Kidney (tissue), 14 donors: ENCODE measurements around the gene EHD4. TPM values are rescaled to one million over a fixed set of nuclear protein-coding genes. Genes with fewer than 3 reads are reported as not detected.

ENCODE experiments used
- DNase-seq, 5 donors: peaks; one replicate each; pipeline ENCODE4 v3.0.0-alpha.2; 2013 to 2020
- FAIRE-seq: peaks from 2 replicates; lab custom pipeline; 2012; peaks lifted over from hg19 to GRCh38; lab: Jason Lieb, UNC
- H3K27ac ChIP-seq, 2 donors: one replicate each; pipeline ENCODE4 v1.7.0; 2013; ENCODE audit warnings: low read depth in 2 of 2, low read length in 2 of 2, inconsistent platforms in 1 of 2
- H3K27me3 ChIP-seq: one replicate; pipeline ENCODE4 v1.7.1; 2013; ENCODE audit warnings: low read length, inconsistent platforms; ENCODE audit not compliant: control insufficient read depth, insufficient read depth
- H3K36me3 ChIP-seq, 3 donors: one replicate each; pipeline versions ENCODE4 v1.7.0 to v1.7.1; 2013; ENCODE audit warnings: low read length in 3 of 3, control low read depth in 1 of 3, inconsistent platforms in 1 of 3; ENCODE audit not compliant: insufficient read depth in 3 of 3, control insufficient read depth in 2 of 3
- H3K4me1 ChIP-seq, 3 donors: one replicate each; pipeline versions ENCODE4 v1.7.0 to v1.7.1; 2013; ENCODE audit warnings: low read length in 3 of 3, inconsistent platforms in 1 of 3, low read depth in 1 of 3; ENCODE audit not compliant: control insufficient read depth in 2 of 3, insufficient read depth in 2 of 3
- H3K4me3 ChIP-seq, 3 donors: one replicate each; pipeline versions ENCODE4 v1.7.0 to v1.8.1; 2013; ENCODE audit warnings: low read length in 3 of 3, control low read depth in 1 of 3, inconsistent platforms in 1 of 3
- H3K9ac ChIP-seq, 3 donors: one replicate each; pipeline versions ENCODE4 v1.7.0 to v1.7.1; 2013; ENCODE audit warnings: low read length in 3 of 3, control low read depth in 1 of 3, inconsistent platforms in 1 of 3
- H3K9me3 ChIP-seq, 3 donors: one replicate each; pipeline versions ENCODE4 v1.7.0 to v1.7.1; 2013; ENCODE audit warnings: low read length in 3 of 3, control low read depth in 1 of 3, inconsistent platforms in 1 of 3; ENCODE audit not compliant: control insufficient read depth in 2 of 3, insufficient read depth in 1 of 3
- intact Hi-C: fragments of 100-400 bp; cut with DNase I; formaldehyde crosslinking; loops from one replicate; pipeline ENCODE4 v1.11.1; 2022
- polyA plus RNA-seq: library from polyadenylated mRNA; stranded (reverse); fragments of 350-450 nt; fragmentation: Illumina TruSeq; extraction: RNeasy Lipid Tissue Mini Kit (QIAGEN cat#74804); gene quantifications from one replicate; pipeline ENCODE4 v1.2.3, GENCODE V29; 2014; ENCODE audit warnings: low read depth, low replicate concordance; ENCODE audit not compliant: insufficient read depth
- total RNA-seq: library from RNA; stranded (reverse); fragmentation: NEBNext Ultra II Directional; extraction: Animal tissue kit (Norgen Biotek cat#: 25700); gene quantifications from one replicate; pipeline ENCODE4 v1.2.1, GENCODE V29; 2021
- TF ChIP-seq, protein P1 (sequence below): IDR thresholded peaks from 3 replicates; pipeline ENCODE4 v1.5.1; 2012; ENCODE audit warnings: mild to moderate bottlenecking, moderate library complexity, borderline replicate concordance; ENCODE audit not compliant: insufficient read depth; ENCODE audit errors: extremely low read depth
- donor health status: control.
- donor health status: control.
- donor health status: control.
- donor health status: control.
- donor health status: control.
- donor health status: DM: yes; HTN: yes; CAD: no.
- donor health status: Normal renal cell carcinoma (clear cell type).

The EHD4 gene
- total and polyA plus RNA-seq, 2 donors from 2014 or later = 15.7 to 38.5 TPM

GRCh38 chr15:41993472-41994170, 21.3 kb upstream of the EHD4 start:
- Histone ChIP-seq H3K27me3 (no peaks in the 10 kb centered on the region), H3K9me3 (no peaks in the 10 kb centered on the region), H3K36me3 (no peaks in the 10 kb centered on the region), H3K4me3 (no peak overlapping the region), H3K9ac (no peak overlapping the region), H3K27ac (no peak overlapping the region), H3K4me1 (no peaks in the 10 kb centered on the region)
- DNase-seq = peak in 1 of 5 donors; percentile 20
- no peak for FAIRE-seq
- TF ChIP-seq, protein P1, sequence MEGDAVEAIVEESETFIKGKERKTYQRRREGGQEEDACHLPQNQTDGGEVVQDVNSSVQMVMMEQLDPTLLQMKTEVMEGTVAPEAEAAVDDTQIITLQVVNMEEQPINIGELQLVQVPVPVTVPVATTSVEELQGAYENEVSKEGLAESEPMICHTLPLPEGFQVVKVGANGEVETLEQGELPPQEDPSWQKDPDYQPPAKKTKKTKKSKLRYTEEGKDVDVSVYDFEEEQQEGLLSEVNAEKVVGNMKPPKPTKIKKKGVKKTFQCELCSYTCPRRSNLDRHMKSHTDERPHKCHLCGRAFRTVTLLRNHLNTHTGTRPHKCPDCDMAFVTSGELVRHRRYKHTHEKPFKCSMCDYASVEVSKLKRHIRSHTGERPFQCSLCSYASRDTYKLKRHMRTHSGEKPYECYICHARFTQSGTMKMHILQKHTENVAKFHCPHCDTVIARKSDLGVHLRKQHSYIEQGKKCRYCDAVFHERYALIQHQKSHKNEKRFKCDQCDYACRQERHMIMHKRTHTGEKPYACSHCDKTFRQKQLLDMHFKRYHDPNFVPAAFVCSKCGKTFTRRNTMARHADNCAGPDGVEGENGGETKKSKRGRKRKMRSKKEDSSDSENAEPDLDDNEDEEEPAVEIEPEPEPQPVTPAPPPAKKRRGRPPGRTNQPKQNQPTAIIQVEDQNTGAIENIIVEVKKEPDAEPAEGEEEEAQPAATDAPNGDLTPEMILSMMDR = no peak
- intact Hi-C loops = no loop called here

- FAIRE-seq = no peak
- Histone ChIP-seq H3K9me3 (no peaks in the 10 kb centered on the region), H3K9ac (no peak overlapping the region), H3K27me3 (no peaks in the 10 kb centered on the region), H3K4me1 (no peaks in the 10 kb centered on the region), H3K36me3 (no peaks in the 10 kb centered on the region), H3K27ac (no peak overlapping the region), H3K4me3 (no peak overlapping the region)
- intact Hi-C loops = no loop called here
- DNase-seq = no peak
- TF ChIP-seq, protein P1 = no peak
Measured at GRCh38 chr15:41992803-41993190, 20.4 kb upstream of the EHD4 start.

DNA sequence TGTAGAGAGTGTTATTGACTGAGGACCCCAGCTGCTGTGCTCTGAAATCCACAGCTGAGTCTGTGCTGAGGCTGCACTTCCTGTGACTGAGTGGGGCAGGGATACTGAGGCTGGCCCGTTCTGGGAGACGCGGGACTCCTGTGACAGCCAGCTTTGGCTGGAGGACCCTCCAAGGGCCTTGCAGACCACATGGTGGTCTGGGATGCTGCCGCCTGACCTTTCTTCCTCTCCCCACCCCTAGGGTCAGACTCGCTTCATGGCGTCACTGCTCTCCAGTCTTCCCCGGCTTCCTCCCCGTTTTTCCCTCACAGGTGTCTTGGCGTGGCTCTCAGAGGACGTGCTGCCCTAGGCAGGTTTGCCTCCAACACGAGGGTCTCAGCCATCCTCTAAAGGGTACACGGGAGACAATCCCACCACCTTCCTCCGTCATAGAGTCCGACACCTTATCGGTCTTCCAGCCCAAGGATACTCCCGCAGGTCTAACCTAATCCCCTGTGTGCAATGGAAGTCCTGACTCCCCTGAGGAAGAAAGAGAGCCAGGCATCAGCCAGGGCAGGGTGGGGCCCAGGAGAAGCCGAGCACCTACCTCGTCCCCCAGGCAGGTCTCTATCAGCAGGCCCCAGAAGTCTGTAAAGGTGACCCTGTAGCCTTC, 19.9 kb upstream of the EHD4 start:
- Histone ChIP-seq H3K4me3 (no peak overlapping the region), H3K27me3 (no peaks in the 10 kb centered on the region), H3K9ac (no peak overlapping the region), H3K36me3 (no peaks in the 10 kb centered on the region), H3K9me3 (no peaks in the 10 kb centered on the region), H3K27ac (no peak overlapping the region), H3K4me1 (no peaks in the 10 kb centered on the region)
- no peak for DNase-seq
- intact Hi-C loops = no loop called here
- no peak for FAIRE-seq
- TF ChIP-seq, protein P1 = no peak
